Neural cell (in vitro differentiated cells): ENCODE results near the gene IL12B. TPM values are rescaled to one million over a fixed set of nuclear protein-coding genes. Genes with fewer than 3 reads are reported as not detected.
"Not testable (repeated sequence)": the region's sequence is repeated elsewhere in the genome, so short reads cannot be mapped to it uniquely, and the experiment has no call there.

Experiments
- H2AFZ ChIP-seq: fragments of 200-600, 300-800 bp; sonication (generic), shearing (Covaris generic); 2 replicates; pipeline ENCODE4 v1.6.0; 2014; ENCODE audit warnings: low read depth, mild to moderate bottlenecking, antibody characterized with exemption, low read length, moderate library complexity
- H3F3A ChIP-seq: fragments of 200-600 bp; shearing (Covaris generic); 2 replicates; pipeline ENCODE4 v1.6.1; 2016; ENCODE audit warnings: mild to moderate bottlenecking, moderate library complexity, mixed read lengths, antibody characterized with exemption, low read length; ENCODE audit not compliant: insufficient read depth, poor library complexity, severe bottlenecking
- H3K27ac ChIP-seq: fragments of 200-600, 300-800 bp; sonication (generic), shearing (Covaris generic); 2 replicates; pipeline ENCODE4 v1.5.1; 2014; ENCODE audit warnings: mild to moderate bottlenecking, low read length, moderate library complexity
- H3K27me3 ChIP-seq: fragments of 300-800, 200-600 bp; sonication (generic), shearing (Covaris generic); 2 replicates; pipeline ENCODE4 v1.6.0; 2014; ENCODE audit warnings: mild to moderate bottlenecking, low read depth, low read length, moderate library complexity; ENCODE audit not compliant: insufficient read depth
- H3K36me3 ChIP-seq: fragments of 300-800, 200-600 bp; sonication (generic), shearing (Covaris generic); 2 replicates; pipeline ENCODE4 v1.5.1; 2014; ENCODE audit warnings: mild to moderate bottlenecking, antibody characterized with exemption, low read length, moderate library complexity; ENCODE audit not compliant: insufficient read depth
- H3K4me2 ChIP-seq: fragments of 300-800, 200-600 bp; sonication (generic), shearing (Covaris generic); 2 replicates; pipeline ENCODE4 v1.6.0; 2014; ENCODE audit warnings: mild to moderate bottlenecking, low read length
- H3K4me3 ChIP-seq: fragments of 300-800, 200-600 bp; sonication (generic), shearing (Covaris generic); 2 replicates; pipeline ENCODE4 v1.5.1; 2014; ENCODE audit warnings: mild to moderate bottlenecking, low read length, moderate library complexity
- H3K79me2 ChIP-seq: fragments of 200-600 bp; shearing (Covaris generic); replicated peaks from 2 replicates; pipeline ENCODE4 v1.6.0; 2014; ENCODE audit warnings: mild to moderate bottlenecking, low read length, moderate library complexity; ENCODE audit not compliant: insufficient read depth
- H3K9ac ChIP-seq: fragments of 300-800, 200-600 bp; sonication (generic), shearing (Covaris generic); 2 replicates; pipeline ENCODE4 v1.6.1; 2016; ENCODE audit warnings: mild to moderate bottlenecking, low read length, mixed read lengths
- H3K9me2 ChIP-seq: fragments of 200-600 bp; shearing (Covaris generic); 2 replicates; pipeline ENCODE4 v1.6.1; 2016; ENCODE audit warnings: mild to moderate bottlenecking, low read length, mixed read lengths; ENCODE audit not compliant: insufficient read depth
- H3K9me3 ChIP-seq: fragments of 200-600, 300-800 bp; sonication (generic), shearing (Covaris generic); 2 replicates; pipeline ENCODE4 v1.6.1; 2016; ENCODE audit warnings: mild to moderate bottlenecking, mixed run types, low read length, moderate library complexity, mixed read lengths
- H4K20me1 ChIP-seq: fragments of 200-600 bp; shearing (Covaris generic); 2 replicates; pipeline ENCODE4 v1.6.1; 2016; ENCODE audit warnings: mild to moderate bottlenecking, mixed run types; ENCODE audit not compliant: insufficient read depth
- CTCF ChIP-seq: fragments of 450-650 bp; IDR thresholded peaks from 2 replicates; pipeline ENCODE4 v1.5.1; 2014; ENCODE audit warnings: antibody characterized with exemption, mild to moderate bottlenecking, moderate library complexity; ENCODE audit not compliant: poor library complexity, severe bottlenecking
- EP300 ChIP-seq: fragments of 450-650 bp; conservative IDR thresholded peaks from 2 replicates; pipeline ENCODE4 v1.6.1; 2014; ENCODE audit warnings: antibody characterized with exemption, mild to moderate bottlenecking, moderate library complexity; ENCODE audit not compliant: poor library complexity, severe bottlenecking
- EZH2 ChIP-seq: fragments of 200-600, 300-800 bp; shearing (Covaris generic), sonication (generic); IDR thresholded peaks from 2 replicates; pipeline ENCODE4 v1.6.1; 2014; ENCODE audit warnings: antibody characterized with exemption, low read length, borderline replicate concordance, mild to moderate bottlenecking; ENCODE audit not compliant: insufficient read depth, poor library complexity, severe bottlenecking
- MXI1 ChIP-seq: fragments of 450-650 bp; conservative IDR thresholded peaks from 2 replicates; pipeline ENCODE4 v1.6.1; 2014; ENCODE audit warnings: antibody characterized with exemption, mild to moderate bottlenecking; ENCODE audit not compliant: poor library complexity, severe bottlenecking
- POLR2AphosphoS5 ChIP-seq: IDR thresholded peaks from 2 replicates; pipeline ENCODE4 v1.6.1; 2012
- RAD21 ChIP-seq: fragments of 450-650 bp; conservative IDR thresholded peaks from 2 replicates; pipeline ENCODE4 v1.6.1; 2014; ENCODE audit warnings: antibody characterized with exemption, mild to moderate bottlenecking, moderate library complexity
- SMC3 ChIP-seq: fragments of 450-650 bp; conservative IDR thresholded peaks from 2 replicates; pipeline ENCODE4 v1.6.1; 2014; ENCODE audit warnings: antibody characterized with exemption, mild to moderate bottlenecking, moderate library complexity; ENCODE audit not compliant: poor library complexity
- TAF1 ChIP-seq: IDR thresholded peaks from 2 replicates; pipeline ENCODE4 v1.6.1; 2012; ENCODE audit warnings: low read depth
- polyA plus RNA-seq: library from polyadenylated mRNA; depleted of rRNA; stranded (reverse); fragments of >200 nt; gene quantifications from 2 replicates; pipeline ENCODE4 v1.2.3, GENCODE V29; 2014
- TF ChIP-seq, protein P1 (sequence below): IDR thresholded peaks from 2 replicates; pipeline ENCODE4 v1.6.1; 2012; ENCODE audit warnings: borderline replicate concordance

IL12B gene
- polyA plus RNA-seq, 1 donor from 2014 or later: not detected

DNA sequence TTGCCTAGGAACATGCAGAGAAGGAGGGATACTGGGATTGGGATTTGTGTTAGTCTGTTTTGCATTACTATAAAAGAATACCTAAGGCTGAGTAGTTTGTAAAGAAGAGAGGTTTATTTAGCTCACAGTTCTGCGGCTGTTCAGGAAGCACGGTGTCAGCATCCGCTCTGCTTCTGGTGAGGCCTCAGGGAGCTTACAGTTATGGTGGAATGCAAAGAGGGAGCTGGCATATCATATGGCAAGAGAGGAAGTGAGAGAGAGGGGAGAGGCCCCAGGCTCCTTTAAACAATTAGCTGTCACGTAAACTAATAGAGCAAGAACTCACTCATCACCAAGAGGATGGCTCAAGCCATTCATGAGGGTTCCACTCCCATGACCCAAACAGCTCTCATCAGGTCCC, 27.0 kb downstream of the IL12B start:
- Histone ChIP-seq H3K36me3 (no peaks in the 10 kb centered on the region), H3F3A (no peaks in the 10 kb centered on the region)

GRCh38 chr5:159301929-159302860, 28.1 kb downstream of the IL12B start:
- not testable (repeated sequence) for H3K36me3 ChIP-seq, H3K27me3 ChIP-seq, H3K9me3 ChIP-seq, H4K20me1 ChIP-seq, H3K27ac ChIP-seq, H3F3A ChIP-seq, H3K9ac ChIP-seq, H3K79me2 ChIP-seq, H2AFZ ChIP-seq, H3K4me2 ChIP-seq, H3K4me3 ChIP-seq, H3K9me2 ChIP-seq

More for the DNA sequence above, 27.0 kb downstream of the IL12B start:
- H3K9me2 ChIP-seq: no peaks in the 10 kb centered on the region
- H3K79me2 ChIP-seq: no peaks in the 10 kb centered on the region
- no peak overlapping the region for H3K27ac ChIP-seq
- no peaks in the 10 kb centered on the region for H4K20me1 ChIP-seq
- no peaks in the 10 kb centered on the region for H3K27me3 ChIP-seq
- TF ChIP-seq, protein P1, sequence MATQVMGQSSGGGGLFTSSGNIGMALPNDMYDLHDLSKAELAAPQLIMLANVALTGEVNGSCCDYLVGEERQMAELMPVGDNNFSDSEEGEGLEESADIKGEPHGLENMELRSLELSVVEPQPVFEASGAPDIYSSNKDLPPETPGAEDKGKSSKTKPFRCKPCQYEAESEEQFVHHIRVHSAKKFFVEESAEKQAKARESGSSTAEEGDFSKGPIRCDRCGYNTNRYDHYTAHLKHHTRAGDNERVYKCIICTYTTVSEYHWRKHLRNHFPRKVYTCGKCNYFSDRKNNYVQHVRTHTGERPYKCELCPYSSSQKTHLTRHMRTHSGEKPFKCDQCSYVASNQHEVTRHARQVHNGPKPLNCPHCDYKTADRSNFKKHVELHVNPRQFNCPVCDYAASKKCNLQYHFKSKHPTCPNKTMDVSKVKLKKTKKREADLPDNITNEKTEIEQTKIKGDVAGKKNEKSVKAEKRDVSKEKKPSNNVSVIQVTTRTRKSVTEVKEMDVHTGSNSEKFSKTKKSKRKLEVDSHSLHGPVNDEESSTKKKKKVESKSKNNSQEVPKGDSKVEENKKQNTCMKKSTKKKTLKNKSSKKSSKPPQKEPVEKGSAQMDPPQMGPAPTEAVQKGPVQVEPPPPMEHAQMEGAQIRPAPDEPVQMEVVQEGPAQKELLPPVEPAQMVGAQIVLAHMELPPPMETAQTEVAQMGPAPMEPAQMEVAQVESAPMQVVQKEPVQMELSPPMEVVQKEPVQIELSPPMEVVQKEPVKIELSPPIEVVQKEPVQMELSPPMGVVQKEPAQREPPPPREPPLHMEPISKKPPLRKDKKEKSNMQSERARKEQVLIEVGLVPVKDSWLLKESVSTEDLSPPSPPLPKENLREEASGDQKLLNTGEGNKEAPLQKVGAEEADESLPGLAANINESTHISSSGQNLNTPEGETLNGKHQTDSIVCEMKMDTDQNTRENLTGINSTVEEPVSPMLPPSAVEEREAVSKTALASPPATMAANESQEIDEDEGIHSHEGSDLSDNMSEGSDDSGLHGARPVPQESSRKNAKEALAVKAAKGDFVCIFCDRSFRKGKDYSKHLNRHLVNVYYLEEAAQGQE: no peak
- no peak for TF ChIP-seq TAF1
- no peak for TF ChIP-seq POLR2AphosphoS5
- no peak for TF ChIP-seq MXI1
- no peak for TF ChIP-seq EZH2
- no peak for TF ChIP-seq SMC3
- no peak for TF ChIP-seq RAD21
- no peak for TF ChIP-seq EP300
- TF ChIP-seq CTCF: no peak
- no peak overlapping the region for H3K4me3 ChIP-seq
- no peak overlapping the region for H2AFZ ChIP-seq
- no peak overlapping the region for H3K9ac ChIP-seq
- no peaks in the 10 kb centered on the region for H3K9me3 ChIP-seq
- no peak overlapping the region for H3K4me2 ChIP-seq
